Memory B cell (primary cell): ENCODE measurements around the gene ST8SIA1.

Source experiments
- ATAC-seq: fragments of 150-1000 bp; cut with Tn5 transposase; 2 replicates; pipeline ENCODE4 v1.10.0; 2021; ENCODE audit warnings: low read depth, mild to moderate bottlenecking, moderate library complexity
- DNase-seq, 2 donors: peaks; one replicate each; pipeline ENCODE4 v3.0.0; 2022; ENCODE audit warnings: low spot score in 2 of 2
- H3K27ac Mint-ChIP-seq: one replicate; pipeline ENCODE4 v1.8.0; 2022; ENCODE audit warnings: mild to moderate bottlenecking, moderate library complexity, mixed read lengths
- H3K27me3 Mint-ChIP-seq: one replicate; pipeline ENCODE4 v1.8.0; 2022; ENCODE audit warnings: mixed read lengths
- H3K36me3 Mint-ChIP-seq: one replicate; pipeline ENCODE4 v1.8.0; 2022; ENCODE audit warnings: mild to moderate bottlenecking, mixed read lengths
- H3K4me1 Mint-ChIP-seq: one replicate; pipeline ENCODE4 v1.8.0; 2022; ENCODE audit warnings: mixed read lengths
- H3K4me3 Mint-ChIP-seq: one replicate; pipeline ENCODE4 v1.8.0; 2022; ENCODE audit warnings: mild to moderate bottlenecking, moderate library complexity, mixed read lengths
- H3K9me3 Mint-ChIP-seq: one replicate; pipeline ENCODE4 v1.8.0; 2022; ENCODE audit warnings: mixed read lengths

ST8SIA1 gene

GRCh38 chr12:22313286-22313962, 21.1 kb downstream of the ST8SIA1 start:
- no peak overlapping the region for H3K4me3 Mint-ChIP-seq
- no peaks in the 10 kb centered on the region for H3K9me3 Mint-ChIP-seq
- H3K36me3 Mint-ChIP-seq, result no peaks in the 10 kb centered on the region
- H3K4me1 Mint-ChIP-seq, result no peaks in the 10 kb centered on the region
- H3K27me3 Mint-ChIP-seq, result peaks cover 17% of the 10 kb centered on the region
- DNase-seq, result no peak
- no peak for ATAC-seq
- no peak overlapping the region for H3K27ac Mint-ChIP-seq

GRCh38 chr12:22312336-22312735, 22.2 kb downstream of the ST8SIA1 start:
- no peak for ATAC-seq
- H3K27ac Mint-ChIP-seq, result no peak overlapping the region
- H3K4me1 Mint-ChIP-seq, result no peaks in the 10 kb centered on the region
- peaks cover 20% of the 10 kb centered on the region for H3K27me3 Mint-ChIP-seq
- H3K4me3 Mint-ChIP-seq, result no peak overlapping the region
- no peaks in the 10 kb centered on the region for H3K36me3 Mint-ChIP-seq
- no peak for DNase-seq
- H3K9me3 Mint-ChIP-seq, result peaks cover 2% of the 10 kb centered on the region

- Mint-ChIP-seq H3K4me3 (no peak overlapping the region), H3K36me3 (no peaks in the 10 kb centered on the region), H3K27me3 (peaks cover 25% of the 10 kb centered on the region), H3K27ac (no peak overlapping the region), H3K4me1 (no peaks in the 10 kb centered on the region), H3K9me3 (peaks cover 2% of the 10 kb centered on the region)
- ATAC-seq, result no peak
- no peak for DNase-seq
Measured at GRCh38 chr12:22310709-22311108, 23.8 kb downstream of the ST8SIA1 start.

GRCh38 chr12:22310275-22310674, 24.2 kb downstream of the ST8SIA1 start:
- DNase-seq (no peak), ATAC-seq (no peak)
- H3K9me3 Mint-ChIP-seq, result peaks cover 2% of the 10 kb centered on the region
- H3K4me1 Mint-ChIP-seq, result no peaks in the 10 kb centered on the region
- no peaks in the 10 kb centered on the region for H3K36me3 Mint-ChIP-seq
- H3K27me3 Mint-ChIP-seq, result peaks cover 23% of the 10 kb centered on the region
- H3K27ac Mint-ChIP-seq, result no peak overlapping the region
- H3K4me3 Mint-ChIP-seq, result no peak overlapping the region

GRCh38 chr12:22307811-22308210, 26.7 kb downstream of the ST8SIA1 start:
- H3K4me3 Mint-ChIP-seq, result no peak overlapping the region
- no peak overlapping the region for H3K27ac Mint-ChIP-seq
- ATAC-seq (no peak), DNase-seq (no peak)
- H3K9me3 Mint-ChIP-seq, result peaks cover 3% of the 10 kb centered on the region
- no peaks in the 10 kb centered on the region for H3K4me1 Mint-ChIP-seq
- peaks cover 16% of the 10 kb centered on the region for H3K27me3 Mint-ChIP-seq
- no peaks in the 10 kb centered on the region for H3K36me3 Mint-ChIP-seq

- no peaks in the 10 kb centered on the region for H3K4me1 Mint-ChIP-seq
- no peak for DNase-seq
- no peaks in the 10 kb centered on the region for H3K36me3 Mint-ChIP-seq
- H3K9me3 Mint-ChIP-seq, result peaks cover 8% of the 10 kb centered on the region
- H3K27me3 Mint-ChIP-seq, result peaks cover 16% of the 10 kb centered on the region
- no peak for ATAC-seq
- no peak overlapping the region for H3K27ac Mint-ChIP-seq
- no peak overlapping the region for H3K4me3 Mint-ChIP-seq
Measured at GRCh38 chr12:22306311-22306710, 28.2 kb downstream of the ST8SIA1 start.

GRCh38 chr12:22304341-22304740, 30.2 kb downstream of the ST8SIA1 start:
- H3K27me3 Mint-ChIP-seq, result peaks cover 14% of the 10 kb centered on the region
- ATAC-seq (no peak), DNase-seq (no peak)
- H3K27ac Mint-ChIP-seq, result no peak overlapping the region
- H3K9me3 Mint-ChIP-seq, result peaks cover 9% of the 10 kb centered on the region
- no peak overlapping the region for H3K4me3 Mint-ChIP-seq
- H3K36me3 Mint-ChIP-seq, result no peaks in the 10 kb centered on the region
- H3K4me1 Mint-ChIP-seq, result no peaks in the 10 kb centered on the region

- Mint-ChIP-seq H3K4me1 (no peaks in the 10 kb centered on the region), H3K27ac (no peak overlapping the region), H3K27me3 (no peaks in the 10 kb centered on the region), H3K36me3 (no peaks in the 10 kb centered on the region), H3K9me3 (peaks cover 11% of the 10 kb centered on the region), H3K4me3 (no peak overlapping the region)
- ATAC-seq (no peak), DNase-seq (no peak)
Measured at GRCh38 chr12:22299294-22299912, 35.1 kb downstream of the ST8SIA1 start.

GRCh38 chr12:22289250-22289649, 45.3 kb downstream of the ST8SIA1 start:
- H3K4me1 Mint-ChIP-seq, result peaks cover 4% of the 10 kb centered on the region
- ATAC-seq, result no peak
- H3K27me3 Mint-ChIP-seq, result peaks cover 5% of the 10 kb centered on the region
- DNase-seq, result no peak
- H3K27ac Mint-ChIP-seq, result no peak overlapping the region
- H3K36me3 Mint-ChIP-seq, result no peaks in the 10 kb centered on the region
- H3K4me3 Mint-ChIP-seq, result no peak overlapping the region
- H3K9me3 Mint-ChIP-seq, result peaks cover 2% of the 10 kb centered on the region

GRCh38 chr12:22287776-22288621, 46.5 kb downstream of the ST8SIA1 start:
- no peak for DNase-seq
- H3K4me1 Mint-ChIP-seq, result peaks cover 4% of the 10 kb centered on the region

GRCh38 chr12:22287101-22287500, 47.4 kb downstream of the ST8SIA1 start:
- H3K9me3 Mint-ChIP-seq, result no peaks in the 10 kb centered on the region
- DNase-seq, result no peak
- no peaks in the 10 kb centered on the region for H3K36me3 Mint-ChIP-seq
- no peak overlapping the region for H3K4me3 Mint-ChIP-seq
- H3K4me1 Mint-ChIP-seq, result peaks cover 4% of the 10 kb centered on the region
- H3K27me3 Mint-ChIP-seq, result peaks cover 5% of the 10 kb centered on the region
- ATAC-seq, result no peak
- H3K27ac Mint-ChIP-seq, result no peak overlapping the region

More at GRCh38 chr12:22287776-22288621, 46.5 kb downstream of the ST8SIA1 start:
- Mint-ChIP-seq H3K27ac (no peak overlapping the region), H3K4me3 (no peak overlapping the region), H3K36me3 (no peaks in the 10 kb centered on the region), H3K9me3 (peaks cover 2% of the 10 kb centered on the region), H3K27me3 (peaks cover 5% of the 10 kb centered on the region)
- no peak for ATAC-seq

- ATAC-seq (no peak), DNase-seq (no peak)
- Mint-ChIP-seq H3K4me1 (peaks cover 4% of the 10 kb centered on the region), H3K27me3 (peaks cover 5% of the 10 kb centered on the region), H3K9me3 (no peaks in the 10 kb centered on the region), H3K36me3 (no peaks in the 10 kb centered on the region), H3K27ac (no peak overlapping the region), H3K4me3 (no peak overlapping the region)
Measured at GRCh38 chr12:22286569-22286968, 47.9 kb downstream of the ST8SIA1 start.

- Mint-ChIP-seq H3K4me3 (no peak overlapping the region), H3K27ac (no peak overlapping the region)
- ATAC-seq, result no peak
Measured at GRCh38 chr12:22285846-22286245, 48.7 kb downstream of the ST8SIA1 start.

GRCh38 chr12:22284871-22285270, 49.6 kb downstream of the ST8SIA1 start:
- Mint-ChIP-seq H3K27ac (no peak overlapping the region), H3K4me3 (no peak overlapping the region), H3K9me3 (no peaks in the 10 kb centered on the region), H3K27me3 (peaks cover 5% of the 10 kb centered on the region), H3K36me3 (no peaks in the 10 kb centered on the region), H3K4me1 (peaks cover 4% of the 10 kb centered on the region)
- DNase-seq (no peak), ATAC-seq (no peak)

More at GRCh38 chr12:22285846-22286245, 48.7 kb downstream of the ST8SIA1 start:
- Mint-ChIP-seq H3K27me3 (peaks cover 5% of the 10 kb centered on the region), H3K4me1 (peaks cover 4% of the 10 kb centered on the region), H3K36me3 (no peaks in the 10 kb centered on the region), H3K9me3 (no peaks in the 10 kb centered on the region)
- no peak for DNase-seq
